ENCODE measurements around the gene ZFHX3.

- TF ChIP-seq YY1 (IDR thresholded peaks at IDR 0.05), result no peak
- TF ChIP-seq, protein P1, sequence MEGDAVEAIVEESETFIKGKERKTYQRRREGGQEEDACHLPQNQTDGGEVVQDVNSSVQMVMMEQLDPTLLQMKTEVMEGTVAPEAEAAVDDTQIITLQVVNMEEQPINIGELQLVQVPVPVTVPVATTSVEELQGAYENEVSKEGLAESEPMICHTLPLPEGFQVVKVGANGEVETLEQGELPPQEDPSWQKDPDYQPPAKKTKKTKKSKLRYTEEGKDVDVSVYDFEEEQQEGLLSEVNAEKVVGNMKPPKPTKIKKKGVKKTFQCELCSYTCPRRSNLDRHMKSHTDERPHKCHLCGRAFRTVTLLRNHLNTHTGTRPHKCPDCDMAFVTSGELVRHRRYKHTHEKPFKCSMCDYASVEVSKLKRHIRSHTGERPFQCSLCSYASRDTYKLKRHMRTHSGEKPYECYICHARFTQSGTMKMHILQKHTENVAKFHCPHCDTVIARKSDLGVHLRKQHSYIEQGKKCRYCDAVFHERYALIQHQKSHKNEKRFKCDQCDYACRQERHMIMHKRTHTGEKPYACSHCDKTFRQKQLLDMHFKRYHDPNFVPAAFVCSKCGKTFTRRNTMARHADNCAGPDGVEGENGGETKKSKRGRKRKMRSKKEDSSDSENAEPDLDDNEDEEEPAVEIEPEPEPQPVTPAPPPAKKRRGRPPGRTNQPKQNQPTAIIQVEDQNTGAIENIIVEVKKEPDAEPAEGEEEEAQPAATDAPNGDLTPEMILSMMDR (IDR thresholded peaks at IDR 0.05; ENCODE audit: low read depth, low read length, missing input control), result no peak
- no peak for TF ChIP-seq RAD21 (IDR thresholded peaks at IDR 0.05)
- TF ChIP-seq JUND (IDR thresholded peaks at IDR 0.05), result no peak
- no peak for TF ChIP-seq REST (IDR thresholded peaks at IDR 0.05)
These were observed 78.1 kb downstream of the ZFHX3 start for GRCh38 chr16:72969812-72970211.

Data from liver (tissue), 3 donors.